HEK293 (cell line): Measurements from ENCODE around the gene RIGI.
A peak's percentile ranks its signal among the peaks of the same experiment; 100 is the strongest.

Experiments
- CTCF ChIP-seq: fragments of 450-650 bp; formaldehyde crosslinking; IDR thresholded peaks from 2 replicates; pipeline ENCODE4 v1.5.1; 2016; ENCODE audit warnings: missing biosample characterization, missing genetic modification characterization
- GFI1B ChIP-seq: fragments of 450-650 bp; formaldehyde crosslinking; IDR thresholded peaks from 2 replicates; pipeline ENCODE4 v1.5.1; 2016; ENCODE audit warnings: missing biosample characterization, missing genetic modification characterization
- GLI2 ChIP-seq: fragments of 450-650 bp; formaldehyde crosslinking; IDR thresholded peaks from 2 replicates; pipeline ENCODE4; 2017; ENCODE audit warnings: missing biosample characterization, missing genetic modification characterization, low read depth, borderline replicate concordance
- KLF1 ChIP-seq: fragments of 450-650 bp; formaldehyde crosslinking; IDR thresholded peaks from 2 replicates; pipeline ENCODE4 v1.5.1; 2016; ENCODE audit warnings: missing biosample characterization, missing genetic modification characterization
- KLF17 ChIP-seq: fragments of 450-650 bp; formaldehyde crosslinking; IDR thresholded peaks from 2 replicates; pipeline ENCODE4 v1.5.1; 2016; ENCODE audit warnings: missing biosample characterization, missing genetic modification characterization
- PRDM10 ChIP-seq: fragments of 450-650 bp; formaldehyde crosslinking; IDR thresholded peaks from 2 replicates; pipeline ENCODE4 v1.5.1; 2016; ENCODE audit warnings: missing biosample characterization, missing genetic modification characterization
- REST ChIP-seq: fragments of 450-650 bp; formaldehyde crosslinking; IDR thresholded peaks from 2 replicates; pipeline ENCODE4 v1.5.1; 2016; ENCODE audit warnings: missing biosample characterization, missing genetic modification characterization
- SCRT1 ChIP-seq: fragments of 450-650 bp; formaldehyde crosslinking; IDR thresholded peaks from 2 replicates; pipeline ENCODE4 v1.5.1; 2016; ENCODE audit warnings: missing biosample characterization, missing genetic modification characterization, borderline replicate concordance
- TRIM28 ChIP-seq: IDR thresholded peaks from 2 replicates; pipeline ENCODE4 v1.6.1; 2011; ENCODE audit warnings: low read length, control low read depth, borderline replicate concordance
- ZBTB17 ChIP-seq: fragments of 450-650 bp; formaldehyde crosslinking; IDR thresholded peaks from 2 replicates; pipeline ENCODE4 v1.5.1; 2016; ENCODE audit warnings: missing biosample characterization, missing genetic modification characterization
- ZBTB44 ChIP-seq: fragments of 450-650 bp; IDR thresholded peaks from 2 replicates; pipeline ENCODE4 v1.5.1; 2018; ENCODE audit warnings: missing biosample characterization, mild to moderate bottlenecking, missing genetic modification characterization
- ZFP3 ChIP-seq: fragments of 450-650 bp; formaldehyde crosslinking; IDR thresholded peaks from 2 replicates; pipeline ENCODE4 v1.5.1; 2016; ENCODE audit warnings: low read depth, missing biosample characterization, missing genetic modification characterization
- ZNF133 ChIP-seq: fragments of 450-650 bp; formaldehyde crosslinking; IDR thresholded peaks from 2 replicates; pipeline ENCODE4 v1.5.1; 2016; ENCODE audit warnings: missing biosample characterization, missing genetic modification characterization
- ZNF221 ChIP-seq: fragments of 450-650 bp; formaldehyde crosslinking; IDR thresholded peaks from 2 replicates; pipeline ENCODE4 v1.5.1; 2017; ENCODE audit warnings: missing biosample characterization, missing genetic modification characterization, borderline replicate concordance
- ZNF223 ChIP-seq: fragments of 450-650 bp; formaldehyde crosslinking; IDR thresholded peaks from 2 replicates; pipeline ENCODE4 v1.5.1; 2016; ENCODE audit warnings: missing biosample characterization, missing genetic modification characterization
- ZNF302 ChIP-seq: fragments of 450-650 bp; formaldehyde crosslinking; IDR thresholded peaks from 2 replicates; pipeline ENCODE4 v1.5.1; 2016; ENCODE audit warnings: missing biosample characterization, missing genetic modification characterization, low read depth
- ZNF394 ChIP-seq: fragments of 450-650 bp; formaldehyde crosslinking; IDR thresholded peaks from 2 replicates; pipeline ENCODE4 v1.5.1; 2016; ENCODE audit warnings: missing biosample characterization, missing genetic modification characterization, mild to moderate bottlenecking, moderate library complexity, borderline replicate concordance
- ZNF426 ChIP-seq: fragments of 450-650 bp; formaldehyde crosslinking; IDR thresholded peaks from 2 replicates; pipeline ENCODE4 v1.5.1; 2017; ENCODE audit warnings: missing biosample characterization, missing genetic modification characterization, mild to moderate bottlenecking, inconsistent platforms, moderate library complexity
- ZNF513 ChIP-seq: fragments of 450-650 bp; IDR thresholded peaks from 2 replicates; pipeline ENCODE4 v1.5.1; 2018; ENCODE audit warnings: missing biosample characterization, missing genetic modification characterization
- ZNF514 ChIP-seq: fragments of 450-650 bp; formaldehyde crosslinking; IDR thresholded peaks from 2 replicates; pipeline ENCODE4 v1.5.1; 2016; ENCODE audit warnings: missing biosample characterization, missing genetic modification characterization
- ZNF654 ChIP-seq: fragments of 450-650 bp; formaldehyde crosslinking; IDR thresholded peaks from 2 replicates; pipeline ENCODE4 v1.5.1; 2016; ENCODE audit warnings: low read depth, missing biosample characterization, missing genetic modification characterization
- ZNF660 ChIP-seq: fragments of 450-650 bp; IDR thresholded peaks from 2 replicates; pipeline ENCODE4 v1.5.1; 2018; ENCODE audit warnings: missing biosample characterization, mild to moderate bottlenecking, missing genetic modification characterization
- ZNF664 ChIP-seq: fragments of 450-650 bp; formaldehyde crosslinking; IDR thresholded peaks from 2 replicates; pipeline ENCODE4 v1.5.1; 2016; ENCODE audit warnings: missing biosample characterization, missing genetic modification characterization
- ZNF670 ChIP-seq: fragments of 450-650 bp; formaldehyde crosslinking; IDR thresholded peaks from 2 replicates; pipeline ENCODE4 v1.5.1; 2016; ENCODE audit warnings: missing biosample characterization, missing genetic modification characterization, low read depth
- ZSCAN4 ChIP-seq: fragments of 450-650 bp; formaldehyde crosslinking; IDR thresholded peaks from 2 replicates; pipeline ENCODE4 v1.5.1; 2017; ENCODE audit warnings: missing biosample characterization, missing genetic modification characterization

RIGI gene

GRCh38 chr9:32552172-32552872 is 26.3 kb upstream of the RIGI start, which contains the start of the genes SMIM27 and TOPORS (continued):
- TF ChIP-seq SCRT1 (tag by site-specific recombination), result no peak
- TF ChIP-seq ZNF670, result no peak
- no peak for TF ChIP-seq ZFP3 (tag by site-specific recombination)
- no peak for TF ChIP-seq ZNF302
- TF ChIP-seq REST, result peak; percentile 22; the same call in 1 of the 2 replicates
- TF ChIP-seq ZBTB17 (tag by site-specific recombination), result peak; percentile 72
- no peak for TF ChIP-seq ZNF514 (tag by site-specific recombination)
- no peak for TF ChIP-seq KLF1 (tag by site-specific recombination)
- no peak for TF ChIP-seq ZNF654 (tag by site-specific recombination)
- TF ChIP-seq ZNF394 (tag by site-specific recombination), result peak; percentile 63
- TF ChIP-seq KLF17 (tag by site-specific recombination), result 0 out of 2 replicates have a peak, but pooled peaks have one; percentile 32
- TF ChIP-seq PRDM10 (tag by site-specific recombination), result peak; percentile 53; the same call in 1 of the 2 replicates
- TF ChIP-seq ZNF221 (tag by site-specific recombination), result no peak
- TF ChIP-seq ZNF223, result no peak
- no peak for TF ChIP-seq ZNF133 (tag by site-specific recombination)
- no peak for TF ChIP-seq ZNF513
- TF ChIP-seq ZBTB44, result no peak
- TF ChIP-seq ZSCAN4, result peak; percentile 39; the same call in 1 of the 2 replicates
- TF ChIP-seq GLI2 (tag by site-specific recombination), result no peak
- TF ChIP-seq CTCF (tag by site-specific recombination), result no peak
- no peak for TF ChIP-seq TRIM28
- no peak for TF ChIP-seq GFI1B (tag by site-specific recombination)
- no peak for TF ChIP-seq ZNF426 (tag by site-specific recombination)
- peak; percentile 76 for TF ChIP-seq ZNF660 (tag by site-specific recombination)
- TF ChIP-seq ZNF664 (tag by site-specific recombination), result no peak
